NOMO-1 treated with dmso at 0.1 percent for 144 hours (cell line): Measurements from ENCODE around the gene RTP1.
"Not testable (repeated sequence)": the region's sequence is repeated elsewhere in the genome, so short reads cannot be mapped to it uniquely, and the experiment has no call there.

Experiments
- DNase-seq: peaks from one replicate; lab custom pipeline; 2025; ENCODE audit not compliant: unreplicated experiment; lab: John Stamatoyannopoulos, UW

RTP1 gene

GRCh38 chr3:187196573-187197334 is 532 bp upstream of the RTP1 start:
- DNase-seq: no peak

DNA sequence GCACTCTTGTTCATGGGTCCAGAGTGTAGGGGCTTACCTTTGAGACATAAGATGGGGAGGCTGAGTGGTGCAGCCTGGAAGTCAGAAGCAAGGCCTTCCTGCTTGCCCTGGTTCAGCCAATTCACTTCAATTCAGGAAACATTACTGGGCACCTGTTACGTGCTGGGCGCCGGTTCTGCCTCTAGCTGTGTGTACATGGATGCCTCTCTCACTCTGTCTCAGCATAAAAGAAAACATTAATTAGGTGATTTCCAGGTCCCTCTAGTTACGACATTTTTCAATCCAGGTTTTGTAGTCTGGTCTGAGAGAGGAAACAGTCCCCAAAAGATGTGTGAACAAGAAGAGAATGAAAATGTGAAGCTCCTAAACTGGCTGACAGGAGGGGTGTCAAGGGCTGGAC is 1.2 kb downstream of the RTP1 start:
- DNase-seq: no peak

GRCh38 chr3:187199463-187200050 is 2.3 kb downstream of the RTP1 start:
- not testable (repeated sequence) for DNase-seq

DNA sequence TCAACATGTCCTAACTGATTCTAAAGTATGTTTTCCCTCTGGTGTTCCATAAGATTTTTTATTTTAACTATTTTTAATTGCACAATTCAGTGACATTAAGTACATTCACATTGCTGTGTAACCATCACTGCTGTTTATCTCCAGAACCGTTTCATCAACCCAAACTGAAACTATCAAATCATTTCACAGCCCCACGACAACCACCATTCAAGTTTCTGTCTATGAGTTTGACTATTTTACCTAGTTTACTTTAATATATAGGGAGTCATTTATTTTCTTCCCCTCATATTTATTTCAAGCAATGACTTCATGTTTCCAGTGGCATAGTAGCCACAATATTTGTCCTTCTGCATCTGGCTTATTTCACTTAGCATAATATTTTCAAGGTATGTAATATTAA is 8.4 kb downstream of the RTP1 start:
- DNase-seq: no peak

DNA sequence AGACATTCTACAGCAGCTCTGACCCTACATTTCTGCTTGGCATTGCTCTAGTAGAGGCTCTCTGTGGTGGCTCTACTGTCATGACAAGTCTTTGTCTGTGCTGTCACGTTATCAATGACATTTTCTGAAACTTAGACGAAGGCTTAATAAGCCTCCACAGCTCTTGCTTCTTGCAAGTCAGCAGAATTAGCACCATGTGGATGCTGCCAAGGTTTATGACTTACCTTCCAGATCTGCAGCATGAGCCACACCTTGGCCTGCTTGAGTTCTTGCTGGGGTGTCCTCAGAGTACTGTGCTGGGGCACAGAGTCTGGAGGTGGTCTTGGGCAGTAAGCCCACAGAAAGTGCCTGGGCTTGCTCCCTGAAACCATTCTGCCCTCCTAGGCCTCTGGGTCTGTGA is 9.8 kb downstream of the RTP1 start:
- no peak for DNase-seq

DNA sequence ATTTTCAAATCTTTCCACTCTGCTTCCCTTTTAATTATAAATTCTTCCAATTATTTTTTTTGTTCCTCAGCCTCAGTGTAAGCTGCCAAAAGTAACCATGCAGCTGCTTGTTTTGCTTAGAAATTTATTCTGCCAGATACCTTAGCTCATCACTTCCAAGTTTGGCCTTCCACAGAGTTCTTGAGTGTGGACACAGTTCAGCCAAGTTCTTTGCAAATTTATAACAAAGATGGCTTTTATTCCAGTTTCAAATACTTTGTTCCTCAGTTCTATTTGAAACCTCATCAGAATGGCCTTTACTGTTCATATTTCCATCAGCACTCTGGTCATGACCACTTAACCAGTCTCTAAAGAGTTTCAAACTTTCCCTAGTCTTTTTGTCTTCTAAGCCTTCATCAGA is 10.3 kb downstream of the RTP1 start:
- no peak for DNase-seq

DNA sequence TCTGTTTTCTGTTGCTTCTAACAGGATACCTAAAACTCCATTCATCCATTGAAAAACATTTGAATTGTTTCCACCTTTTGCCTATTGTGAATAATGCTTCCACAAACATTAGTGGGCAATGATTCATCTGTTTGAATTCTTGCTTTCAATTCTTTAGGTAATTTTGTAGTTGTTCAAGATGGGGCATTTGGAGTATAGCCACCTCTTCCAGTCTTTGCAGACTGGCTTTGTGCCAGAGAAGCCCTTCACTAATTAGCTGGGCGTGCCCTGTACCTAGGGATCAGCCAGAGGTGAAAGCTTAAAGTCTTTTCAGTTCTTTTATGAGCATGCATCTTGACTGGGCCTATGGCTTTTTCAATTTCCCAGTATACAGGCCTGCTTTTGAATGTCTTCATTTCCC is 10.9 kb downstream of the RTP1 start:
- DNase-seq: no peak

GRCh38 chr3:187209491-187209890 is 12.2 kb downstream of the RTP1 start:
- DNase-seq: no peak

DNA sequence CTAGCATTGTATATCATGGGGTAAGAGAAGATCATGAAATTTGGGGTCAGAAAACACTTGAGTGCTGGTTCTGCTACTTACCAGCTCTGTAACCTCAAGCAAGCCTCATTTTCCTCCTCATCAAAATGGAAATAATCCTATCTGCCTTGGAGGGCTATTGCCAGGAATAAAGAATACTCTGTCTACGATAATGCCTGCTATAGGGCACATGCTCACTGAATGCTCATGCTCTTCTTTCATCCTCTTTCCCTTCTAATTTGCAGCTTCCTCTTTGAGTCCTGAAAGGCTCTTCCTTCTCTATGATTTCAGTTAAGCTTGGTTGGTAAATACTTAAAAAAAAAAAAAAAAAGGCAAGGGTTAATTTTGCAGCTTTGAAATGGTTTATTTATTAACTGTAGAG is 12.8 kb downstream of the RTP1 start:
- no peak for DNase-seq

DNA sequence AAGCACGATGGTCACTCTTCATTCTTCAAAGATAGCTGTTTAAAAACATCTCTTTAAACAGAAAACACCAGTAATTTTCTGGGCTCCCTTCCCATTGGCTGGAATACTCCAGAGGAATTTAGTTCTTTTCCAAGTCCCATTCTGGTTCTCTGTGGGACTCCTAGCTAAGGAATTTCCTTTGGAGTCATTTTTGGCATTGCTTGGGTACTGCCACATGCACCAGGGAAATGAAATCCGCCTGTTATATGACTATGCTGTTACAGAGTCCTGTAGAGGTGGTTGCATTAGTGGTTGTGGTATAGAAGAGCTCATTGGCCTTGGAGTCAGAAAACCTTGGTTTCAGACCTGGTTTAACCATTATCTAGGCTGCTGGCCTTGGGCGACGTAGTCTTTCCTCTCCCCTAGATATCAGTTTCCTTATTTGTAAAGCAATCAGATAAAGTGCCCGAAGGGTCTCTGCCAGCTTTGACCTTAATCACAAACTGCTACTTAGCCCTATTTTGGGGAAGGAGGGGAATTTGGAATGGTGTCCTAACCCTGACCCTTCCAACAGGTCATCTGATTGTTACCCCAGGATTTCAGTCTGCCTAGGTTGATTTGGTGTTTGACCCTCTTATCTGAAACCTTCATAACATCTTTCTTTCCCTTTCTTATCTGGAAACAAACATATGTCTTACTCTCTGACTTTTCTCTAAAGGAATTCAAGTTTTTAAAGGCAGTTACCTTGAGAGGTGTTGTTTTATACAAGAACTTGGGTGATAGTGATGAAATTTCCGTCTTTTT is 13.4 kb downstream of the RTP1 start:
- no peak for DNase-seq

- DNase-seq: no peak
Measured at GRCh38 chr3:187211532-187212195, 14.4 kb downstream of the RTP1 start.

GRCh38 chr3:187212196-187212545 is 14.9 kb downstream of the RTP1 start:
- DNase-seq: no peak

- no peak for DNase-seq
Measured at GRCh38 chr3:187212705-187213104, 15.4 kb downstream of the RTP1 start.

GRCh38 chr3:187213616-187214015 is 16.3 kb downstream of the RTP1 start:
- no peak for DNase-seq

GRCh38 chr3:187215460-187215859 is 18.2 kb downstream of the RTP1 start:
- DNase-seq: no peak

GRCh38 chr3:187222801-187223200 is 25.5 kb downstream of the RTP1 start:
- no peak for DNase-seq

GRCh38 chr3:187223799-187224198 is 26.5 kb downstream of the RTP1 start:
- DNase-seq: no peak

- DNase-seq: no peak
Measured at GRCh38 chr3:187227658-187228258, 30.5 kb downstream of the RTP1 start.

GRCh38 chr3:187228740-187229139 is 31.5 kb downstream of the RTP1 start:
- no peak for DNase-seq

GRCh38 chr3:187230011-187230410 is 32.7 kb downstream of the RTP1 start:
- no peak for DNase-seq

DNA sequence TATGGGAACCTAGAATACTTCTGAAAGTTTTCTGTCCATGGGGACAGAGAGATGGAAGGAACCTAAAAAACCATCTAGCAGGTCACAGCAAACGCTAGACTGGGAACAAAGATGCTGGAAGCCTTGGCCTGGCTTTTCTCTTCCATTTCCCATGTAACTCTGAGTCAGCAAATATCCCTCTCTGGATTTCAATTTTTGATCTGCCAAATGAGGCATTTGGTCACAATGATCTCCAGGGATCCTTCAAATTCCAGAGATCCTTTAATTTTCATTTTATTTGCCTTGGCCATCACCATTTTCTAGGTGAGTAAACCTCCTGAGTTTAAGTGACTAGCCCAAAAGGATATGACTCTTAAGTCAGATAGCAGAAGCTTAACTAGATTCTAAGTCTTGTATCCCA is 39.7 kb downstream of the RTP1 start:
- DNase-seq: no peak
